ENCODE data around the gene DRG2.

Gene DRG2

GRCh38 chr17:18087610-18088491 lies at the start of gene DRG2:
Gene DRG2, plus strand, starts transcription at chr17:18087948. Its CDS starts 76 bp downstream, at chr17:18088024.
- peak; percentile 92 for DNase-seq

GRCh38 chr17:18038149-18038850 lies 49.4 kb upstream of the DRG2 start:
- no peak for DNase-seq

GRCh38 chr17:18038861-18039534 lies 48.8 kb upstream of the DRG2 start, which contains the start of the genes ATPAF2 and GID4:
Gene ATPAF2, minus strand, starts transcription at chr17:18039168. Its CDS starts 155 bp downstream, at chr17:18039013.
Gene GID4, plus strand, starts transcription at chr17:18039408. Its CDS starts 57 bp downstream, at chr17:18039465.
- peak; percentile 99 for DNase-seq

- DNase-seq = no peak
Observed at GRCh38 chr17:18039535-18040260, 48.0 kb upstream of the DRG2 start.

- DNase-seq = no peak
Observed at GRCh38 chr17:18040261-18040858, 47.4 kb upstream of the DRG2 start.

GRCh38 chr17:18041776-18042175 lies 46.0 kb upstream of the DRG2 start:
- DNase-seq = no peak

GRCh38 chr17:18042983-18043382 lies 44.8 kb upstream of the DRG2 start:
- DNase-seq = no peak

GRCh38 chr17:18043491-18043890 lies 44.3 kb upstream of the DRG2 start:
- DNase-seq = no peak

- no peak for DNase-seq
Observed at GRCh38 chr17:18044609-18045008, 43.1 kb upstream of the DRG2 start.

- DNase-seq = no peak
Observed at GRCh38 chr17:18045691-18046350, 41.9 kb upstream of the DRG2 start.

GRCh38 chr17:18055597-18055996 lies 32.2 kb upstream of the DRG2 start:
- DNase-seq = no peak

GRCh38 chr17:18056214-18056613 lies 31.5 kb upstream of the DRG2 start:
- DNase-seq = no peak

GRCh38 chr17:18059283-18059682 lies 28.5 kb upstream of the DRG2 start:
- no peak for DNase-seq

- no peak for DNase-seq
Observed at GRCh38 chr17:18064053-18064452, 23.7 kb upstream of the DRG2 start.

- no peak for DNase-seq
Observed at GRCh38 chr17:18065546-18065945, 22.2 kb upstream of the DRG2 start.

GRCh38 chr17:18066866-18067265 lies 20.9 kb upstream of the DRG2 start:
- no peak for DNase-seq

GRCh38 chr17:18069101-18069500 lies 18.6 kb upstream of the DRG2 start:
- DNase-seq = no peak

- DNase-seq = no peak
Observed at GRCh38 chr17:18070861-18071340, 16.8 kb upstream of the DRG2 start.

- DNase-seq = no peak
Observed at GRCh38 chr17:18071751-18072150, 16.0 kb upstream of the DRG2 start.

GRCh38 chr17:18074566-18075272 lies 13.0 kb upstream of the DRG2 start:
- DNase-seq = no peak

- no peak for DNase-seq
Observed at GRCh38 chr17:18076936-18077335, 10.8 kb upstream of the DRG2 start.

All from NCI-H510A (cell line).